ENCODE data around the gene ATXN7L3.

ATXN7L3 gene

DNA sequence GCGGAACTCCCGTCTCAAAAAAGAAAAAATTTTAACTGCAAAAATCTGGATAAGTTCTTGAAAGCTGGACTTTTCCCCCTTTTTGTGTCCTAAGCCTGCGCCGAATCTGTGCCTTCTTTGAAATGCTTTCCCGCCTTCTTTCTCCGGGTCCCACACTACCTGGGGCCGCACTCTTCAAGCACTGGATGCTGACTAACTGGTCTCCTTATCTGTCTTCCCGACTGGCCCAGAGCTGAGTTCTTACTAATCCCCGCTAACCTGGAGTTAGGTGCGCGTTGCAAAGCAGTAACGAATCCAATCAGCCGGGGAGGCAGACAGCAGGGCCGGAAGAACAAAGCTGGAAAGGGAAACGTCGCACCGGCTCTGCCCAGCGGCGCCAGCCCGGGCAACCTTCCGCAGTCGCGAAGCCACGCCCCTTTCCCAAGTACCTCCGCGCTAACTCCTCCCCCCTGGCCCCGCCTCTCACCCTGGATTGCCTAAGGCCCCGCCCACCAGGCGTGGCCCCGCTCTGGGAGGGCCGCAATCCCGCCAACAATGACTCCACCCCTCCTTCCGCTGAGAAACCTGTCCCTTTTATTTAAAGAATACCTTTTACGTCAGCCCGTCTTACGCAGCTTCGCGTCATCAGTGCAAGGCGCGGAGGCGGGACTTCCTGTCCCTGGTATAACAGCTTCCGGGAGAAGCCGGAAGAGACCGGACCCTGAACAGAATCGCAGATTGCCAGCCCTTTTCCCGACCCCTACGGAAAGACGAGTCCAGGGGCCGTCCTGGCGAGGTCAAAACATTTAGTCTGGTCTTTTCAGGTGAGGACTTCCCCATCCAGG lies 13.2 kb downstream of the ATXN7L3 start, which contains the start of gene TMUB2:
Gene TMUB2 (plus strand): TSS at position 666 of the 824 bp plus-strand sequence. CDS start 737 bp downstream, outside the sequence.
- H3K9me3 Mint-ChIP-seq = no peaks in the 10 kb centered on the region
- intact Hi-C loops (cut with micrococcal nuclease) = loop anchor here (1.0 to 5.0 kb wide), 4 partner anchors 14 to 62 kb away; partner anchors contain the start of gene HROB
- H3K27ac Mint-ChIP-seq = peak within 1 kb of the TSS; percentile 99
- peaks cover 52% of the 10 kb centered on the region for H3K4me1 Mint-ChIP-seq (ENCODE audit: low read depth)
- H3K4me3 Mint-ChIP-seq = peak within 1 kb of the TSS; percentile 99
- peaks cover 79% of the 10 kb centered on the region for H3K36me3 Mint-ChIP-seq (ENCODE audit: low read depth)
- no peaks in the 10 kb centered on the region for H3K27me3 Mint-ChIP-seq

DNA sequence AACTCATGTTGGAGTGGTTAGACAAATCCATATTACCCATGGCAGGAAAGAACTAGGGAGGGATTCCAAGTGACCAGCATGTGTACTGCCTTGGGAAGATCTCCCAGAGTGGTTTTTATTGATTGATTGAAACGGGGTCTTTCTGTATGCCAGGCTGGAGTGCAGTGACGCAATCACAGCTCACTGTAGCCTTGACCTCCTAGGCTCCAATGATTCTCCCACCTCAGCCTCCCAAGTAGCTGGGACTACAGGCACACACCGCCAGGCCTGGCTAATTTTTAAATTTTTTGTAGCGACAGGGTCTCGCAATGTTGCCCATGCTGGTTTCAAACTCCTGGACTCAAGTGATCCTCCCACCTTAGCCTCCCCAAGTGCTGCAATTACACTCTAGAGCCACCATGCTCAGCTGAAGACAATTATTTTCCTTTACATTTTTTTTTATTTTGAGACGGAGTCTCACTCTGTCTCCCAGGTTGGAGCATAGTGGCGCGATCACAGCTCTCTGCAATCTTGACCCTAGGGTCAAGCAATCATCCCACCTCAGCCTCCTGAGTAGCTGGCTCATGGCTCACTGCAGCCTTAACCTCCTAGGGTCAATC lies 15.4 kb downstream of the ATXN7L3 start:
- intact Hi-C loops (cut with micrococcal nuclease) = no loop called here

DNA sequence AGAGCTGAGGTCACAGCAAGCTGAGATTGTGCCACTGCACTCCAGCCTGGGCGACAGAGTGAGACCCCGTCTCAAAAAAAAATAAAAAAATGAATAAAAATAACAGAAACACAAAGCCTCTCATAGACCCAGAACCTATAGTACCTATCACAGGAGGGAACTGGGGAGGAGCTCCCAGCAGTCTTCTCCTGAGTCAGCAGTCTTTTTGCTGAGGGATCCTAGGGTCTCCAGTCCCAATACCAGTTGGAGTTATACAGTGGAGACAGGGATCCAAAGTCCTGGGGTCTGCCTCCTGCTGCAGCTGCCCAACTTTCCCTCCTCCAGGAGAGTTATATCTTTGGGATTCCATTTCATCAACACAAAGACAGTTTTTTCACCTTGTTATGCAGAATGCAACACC lies 16.7 kb downstream of the ATXN7L3 start:
- peaks cover 27% of the 10 kb centered on the region for H3K4me1 Mint-ChIP-seq (ENCODE audit: low read depth)
- no peak overlapping the region for H3K27ac Mint-ChIP-seq
- H3K27me3 Mint-ChIP-seq = no peaks in the 10 kb centered on the region
- H3K9me3 Mint-ChIP-seq = no peaks in the 10 kb centered on the region
- intact Hi-C loops (cut with micrococcal nuclease) = no loop called here
- H3K4me3 Mint-ChIP-seq = no peak overlapping the region
- H3K36me3 Mint-ChIP-seq (ENCODE audit: low read depth) = peaks cover 65% of the 10 kb centered on the region

More for the DNA sequence above, 15.4 kb downstream of the ATXN7L3 start:
- Mint-ChIP-seq H3K27me3 (no peaks in the 10 kb centered on the region), H3K4me1 (ENCODE audit: low read depth) (peaks cover 40% of the 10 kb centered on the region), H3K4me3 (no peak overlapping the region), H3K27ac (no peak overlapping the region), H3K9me3 (no peaks in the 10 kb centered on the region), H3K36me3 (ENCODE audit: low read depth) (peaks cover 63% of the 10 kb centered on the region)

DNA sequence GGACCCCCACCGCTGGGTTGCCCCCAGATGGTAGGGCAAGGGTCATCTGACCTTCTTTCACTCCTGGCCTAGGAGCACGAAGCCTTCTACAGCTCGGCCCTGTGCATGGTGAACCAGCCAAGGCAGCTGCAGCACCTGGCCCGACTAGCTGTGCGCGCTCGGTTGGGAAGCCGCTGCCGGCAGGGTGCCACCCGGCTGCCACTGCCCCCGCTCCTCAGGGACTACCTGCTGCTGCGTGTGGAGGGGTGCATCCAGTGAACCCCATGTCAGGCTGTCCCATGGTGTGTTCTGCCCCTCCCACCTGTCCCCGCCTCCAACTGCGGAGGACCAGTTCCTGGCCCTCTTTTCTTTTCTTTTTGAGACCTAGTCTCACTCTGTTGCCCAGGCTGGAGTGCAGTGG lies 21.6 kb downstream of the ATXN7L3 start:
- intact Hi-C loops (cut with micrococcal nuclease) = no loop called here
- Mint-ChIP-seq H3K27me3 (no peaks in the 10 kb centered on the region), H3K4me3 (no peak overlapping the region), H3K36me3 (ENCODE audit: low read depth) (peaks cover 69% of the 10 kb centered on the region), H3K9me3 (no peaks in the 10 kb centered on the region), H3K4me1 (ENCODE audit: low read depth) (peaks cover 4% of the 10 kb centered on the region), H3K27ac (no peak overlapping the region)

DNA sequence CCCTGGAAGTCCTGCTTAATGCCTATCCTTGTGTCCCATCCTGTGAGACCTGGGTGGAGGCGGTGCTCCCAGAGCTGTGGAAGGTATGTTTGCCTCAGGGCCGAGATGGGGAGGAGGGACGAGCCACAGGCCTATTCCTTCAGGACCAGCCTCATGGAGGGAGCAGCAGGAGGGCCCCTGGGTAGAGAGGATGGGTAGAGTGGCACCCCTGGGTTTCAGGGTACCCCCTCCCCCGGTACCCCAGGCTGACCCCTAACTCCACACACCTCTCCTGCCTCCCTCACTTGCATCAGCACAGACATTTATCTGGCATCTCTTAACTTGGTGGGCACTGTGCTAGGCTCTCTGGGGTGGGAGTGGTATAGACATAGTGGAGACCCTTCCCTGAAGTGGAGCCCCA lies 22.0 kb downstream of the ATXN7L3 start:
- H3K36me3 Mint-ChIP-seq (ENCODE audit: low read depth) = peaks cover 64% of the 10 kb centered on the region

DNA sequence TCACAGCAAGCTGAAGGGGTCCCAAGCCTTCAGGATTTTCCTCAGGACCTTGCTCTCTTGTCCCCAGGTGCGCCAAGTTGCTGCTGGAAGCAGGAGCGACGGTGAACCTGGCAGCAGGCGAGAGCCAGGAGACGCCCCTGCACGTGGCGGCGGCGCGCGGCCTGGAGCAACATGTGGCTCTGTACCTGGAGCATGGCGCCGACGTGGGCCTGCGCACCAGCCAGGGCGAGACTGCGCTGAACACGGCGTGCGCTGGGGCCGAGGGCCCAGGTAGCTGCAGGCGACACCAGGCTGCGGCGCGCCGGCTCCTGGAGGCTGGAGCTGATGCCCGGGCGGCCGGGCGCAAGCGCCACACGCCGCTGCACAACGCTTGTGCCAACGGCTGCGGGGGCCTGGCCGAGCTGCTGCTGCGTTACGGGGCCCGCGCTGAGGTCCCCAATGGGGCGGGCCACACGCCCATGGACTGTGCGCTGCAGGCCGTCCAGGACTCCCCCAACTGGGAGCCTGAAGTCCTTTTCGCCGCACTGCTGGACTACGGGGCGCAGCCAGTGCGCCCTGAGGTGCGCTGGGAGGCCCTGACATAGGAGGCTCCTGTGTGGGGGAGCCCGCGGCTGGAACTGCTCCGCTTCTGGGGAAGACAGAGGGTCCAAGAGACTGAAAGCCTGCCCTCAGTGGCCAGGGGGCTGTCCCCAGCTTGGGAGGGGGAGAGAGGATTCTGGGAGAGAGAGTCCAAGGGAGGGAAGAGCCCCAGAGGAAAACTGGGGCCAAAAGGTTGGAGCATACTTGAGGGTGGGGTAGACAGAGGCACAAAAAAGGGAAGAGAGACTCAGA lies 22.8 kb downstream of the ATXN7L3 start:
- H3K9me3 Mint-ChIP-seq = no peaks in the 10 kb centered on the region
- no peak overlapping the region for H3K4me3 Mint-ChIP-seq
- peaks cover 57% of the 10 kb centered on the region for H3K36me3 Mint-ChIP-seq (ENCODE audit: low read depth)
- H3K27ac Mint-ChIP-seq = peak overlapping the region; percentile 33
- intact Hi-C loops (cut with micrococcal nuclease) = no loop called here
- peaks cover 3% of the 10 kb centered on the region for H3K4me1 Mint-ChIP-seq (ENCODE audit: low read depth)
- no peaks in the 10 kb centered on the region for H3K27me3 Mint-ChIP-seq

More for the DNA sequence above, 22.0 kb downstream of the ATXN7L3 start:
- H3K27ac Mint-ChIP-seq = no peak overlapping the region
- intact Hi-C loops (cut with micrococcal nuclease) = no loop called here
- H3K4me3 Mint-ChIP-seq = no peak overlapping the region
- no peaks in the 10 kb centered on the region for H3K9me3 Mint-ChIP-seq
- peaks cover 4% of the 10 kb centered on the region for H3K4me1 Mint-ChIP-seq (ENCODE audit: low read depth)
- H3K27me3 Mint-ChIP-seq = no peaks in the 10 kb centered on the region

DNA sequence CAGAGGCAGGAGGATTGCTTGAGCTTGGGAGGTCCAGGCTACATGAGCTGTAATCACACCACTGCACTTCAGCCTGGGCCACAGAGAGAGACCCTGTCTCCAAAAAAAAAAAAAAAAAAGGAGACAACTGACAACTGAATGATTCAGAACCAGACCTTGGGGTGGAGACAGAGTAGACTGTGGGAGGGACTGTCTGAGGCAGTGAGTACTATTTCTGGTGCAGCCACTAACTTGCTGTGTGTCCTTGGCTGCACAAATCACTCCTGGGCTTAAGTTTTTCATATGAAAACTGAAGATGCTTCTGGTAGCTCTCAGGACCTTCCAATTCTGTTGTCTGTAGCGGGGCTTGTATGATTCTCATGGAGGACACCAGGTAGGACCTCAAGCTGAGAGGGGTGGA lies 23.4 kb downstream of the ATXN7L3 start:
- H3K27me3 Mint-ChIP-seq = no peaks in the 10 kb centered on the region
- intact Hi-C loops (cut with micrococcal nuclease) = no loop called here
- no peaks in the 10 kb centered on the region for H3K9me3 Mint-ChIP-seq
- H3K36me3 Mint-ChIP-seq (ENCODE audit: low read depth) = peaks cover 51% of the 10 kb centered on the region
- H3K4me1 Mint-ChIP-seq (ENCODE audit: low read depth) = no peaks in the 10 kb centered on the region
- H3K27ac Mint-ChIP-seq = no peak overlapping the region
- no peak overlapping the region for H3K4me3 Mint-ChIP-seq

DNA sequence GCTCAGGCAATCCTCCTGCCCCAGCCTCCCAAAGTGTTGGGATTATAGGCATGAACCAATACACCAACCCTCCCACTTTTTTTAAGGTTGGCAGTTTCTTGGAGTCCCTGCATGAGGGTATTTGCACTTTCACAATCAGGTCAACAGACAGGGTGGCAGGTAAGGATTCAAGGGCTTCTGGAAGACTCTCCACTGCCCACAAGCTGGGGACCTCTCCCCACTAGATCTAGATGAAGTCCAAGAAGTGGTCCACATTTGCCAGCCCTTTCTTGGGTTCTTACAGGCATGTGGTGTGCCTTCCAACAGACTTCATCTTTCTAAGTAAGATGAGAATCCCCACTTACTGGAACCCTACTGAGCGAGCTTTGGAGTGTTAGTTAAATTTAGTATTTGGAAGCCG lies 25.3 kb downstream of the ATXN7L3 start:
- peaks cover 49% of the 10 kb centered on the region for H3K36me3 Mint-ChIP-seq (ENCODE audit: low read depth)
- H3K27me3 Mint-ChIP-seq = peaks cover 3% of the 10 kb centered on the region
- H3K9me3 Mint-ChIP-seq = no peaks in the 10 kb centered on the region
- intact Hi-C loops (cut with micrococcal nuclease) = no loop called here
- H3K4me1 Mint-ChIP-seq (ENCODE audit: low read depth) = no peaks in the 10 kb centered on the region
- no peak overlapping the region for H3K4me3 Mint-ChIP-seq
- H3K27ac Mint-ChIP-seq = no peak overlapping the region

DNA sequence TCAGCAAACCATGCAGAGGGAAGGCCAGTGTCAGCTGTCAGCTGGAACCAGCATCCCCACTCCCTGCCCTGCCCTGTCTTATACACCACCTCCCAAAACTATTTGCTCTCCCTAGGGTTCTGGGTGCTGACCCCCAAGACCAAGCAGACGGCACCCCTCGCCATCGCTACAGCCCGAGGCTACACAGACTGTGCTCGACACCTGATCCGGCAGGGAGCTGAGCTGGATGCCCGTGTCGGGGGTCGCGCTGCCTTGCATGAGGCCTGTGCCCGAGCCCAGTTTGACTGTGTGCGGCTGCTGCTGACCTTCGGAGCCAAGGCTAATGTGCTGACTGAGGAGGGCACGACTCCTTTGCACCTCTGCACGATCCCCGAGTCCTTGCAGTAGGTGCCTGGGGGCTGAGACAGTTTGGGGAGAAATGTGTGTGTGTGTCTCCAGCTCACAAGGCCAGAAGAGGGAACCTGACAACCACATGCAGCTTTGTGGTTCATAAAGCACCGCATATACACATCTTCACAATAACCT lies 27.7 kb downstream of the ATXN7L3 start:
- Mint-ChIP-seq H3K9me3 (no peaks in the 10 kb centered on the region), H3K4me3 (no peak overlapping the region), H3K36me3 (ENCODE audit: low read depth) (peaks cover 24% of the 10 kb centered on the region), H3K4me1 (ENCODE audit: low read depth) (peaks cover 8% of the 10 kb centered on the region), H3K27ac (no peak overlapping the region), H3K27me3 (peaks cover 5% of the 10 kb centered on the region)
- intact Hi-C loops (cut with micrococcal nuclease) = no loop called here

DNA sequence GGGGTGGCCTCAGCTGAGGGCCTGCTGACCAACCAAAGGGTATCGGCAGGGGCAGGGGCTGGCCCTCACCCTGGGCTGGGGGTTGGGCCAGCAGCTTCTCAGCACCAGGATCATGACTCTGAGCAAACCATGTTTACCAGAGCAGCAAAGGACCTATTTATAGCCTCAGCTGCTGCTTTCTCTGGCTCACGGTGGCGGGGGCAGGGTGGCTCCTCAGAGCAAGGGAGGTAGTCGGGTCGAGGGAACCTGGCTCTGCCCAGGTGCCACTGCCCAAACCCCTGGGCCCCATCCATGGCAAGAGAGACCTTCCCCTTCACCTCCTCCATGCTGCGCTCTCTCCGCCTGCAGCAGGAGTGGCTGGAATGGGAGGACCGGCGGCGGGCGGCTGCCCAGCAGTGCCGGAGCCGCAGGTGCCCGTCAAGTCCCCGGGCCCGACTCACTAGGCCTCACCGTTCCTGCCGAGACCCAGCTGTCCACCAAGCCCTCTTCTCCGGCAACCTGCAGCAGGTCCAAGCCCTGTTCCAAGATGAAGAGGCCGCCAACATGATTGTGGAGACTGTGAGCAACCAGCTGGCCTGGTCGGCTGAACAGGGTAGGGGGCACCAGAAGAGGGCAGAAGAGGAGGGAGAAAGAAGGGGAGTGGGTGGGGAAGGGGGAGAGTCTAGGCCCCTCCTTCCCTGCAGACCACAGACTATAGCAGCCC lies 29.0 kb downstream of the ATXN7L3 start, which contains the start of gene ASB16:
Gene ASB16 (plus strand): TSS at position 206 of the 703 bp plus-strand sequence. CDS start 86 bp downstream, at position 292.
- peaks cover 11% of the 10 kb centered on the region for H3K36me3 Mint-ChIP-seq (ENCODE audit: low read depth)
- no peaks in the 10 kb centered on the region for H3K9me3 Mint-ChIP-seq
- H3K4me1 Mint-ChIP-seq (ENCODE audit: low read depth) = peaks cover 8% of the 10 kb centered on the region
- no peak within 1 kb of the TSS for H3K4me3 Mint-ChIP-seq
- H3K27ac Mint-ChIP-seq = no peak within 1 kb of the TSS
- intact Hi-C loops (cut with micrococcal nuclease) = no loop called here
- peaks cover 5% of the 10 kb centered on the region for H3K27me3 Mint-ChIP-seq

DNA sequence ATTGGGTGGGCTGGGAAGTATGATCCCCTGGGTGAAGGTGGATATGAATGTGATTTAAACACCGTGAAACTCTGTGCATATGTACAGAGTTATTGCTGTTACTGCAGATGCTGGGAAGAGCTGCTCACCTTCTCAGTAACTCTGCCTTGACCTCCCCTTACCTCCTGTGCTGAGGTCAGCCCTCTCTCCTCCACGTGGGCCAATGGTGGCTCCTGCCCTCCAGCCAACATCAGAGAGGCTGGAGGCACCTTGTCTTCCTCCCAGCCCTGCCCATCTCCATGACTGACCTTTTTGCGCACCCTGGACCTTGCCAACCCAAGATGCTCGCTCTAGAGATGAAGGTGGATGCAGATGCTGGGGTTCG lies 29.6 kb downstream of the ATXN7L3 start:
- H3K9me3 Mint-ChIP-seq = no peaks in the 10 kb centered on the region
- intact Hi-C loops (cut with micrococcal nuclease) = no loop called here
- H3K27ac Mint-ChIP-seq = no peak overlapping the region
- H3K4me3 Mint-ChIP-seq = no peak overlapping the region
- H3K36me3 Mint-ChIP-seq (ENCODE audit: low read depth) = peaks cover 7% of the 10 kb centered on the region
- H3K4me1 Mint-ChIP-seq (ENCODE audit: low read depth) = peaks cover 8% of the 10 kb centered on the region
- H3K27me3 Mint-ChIP-seq = peaks cover 5% of the 10 kb centered on the region

DNA sequence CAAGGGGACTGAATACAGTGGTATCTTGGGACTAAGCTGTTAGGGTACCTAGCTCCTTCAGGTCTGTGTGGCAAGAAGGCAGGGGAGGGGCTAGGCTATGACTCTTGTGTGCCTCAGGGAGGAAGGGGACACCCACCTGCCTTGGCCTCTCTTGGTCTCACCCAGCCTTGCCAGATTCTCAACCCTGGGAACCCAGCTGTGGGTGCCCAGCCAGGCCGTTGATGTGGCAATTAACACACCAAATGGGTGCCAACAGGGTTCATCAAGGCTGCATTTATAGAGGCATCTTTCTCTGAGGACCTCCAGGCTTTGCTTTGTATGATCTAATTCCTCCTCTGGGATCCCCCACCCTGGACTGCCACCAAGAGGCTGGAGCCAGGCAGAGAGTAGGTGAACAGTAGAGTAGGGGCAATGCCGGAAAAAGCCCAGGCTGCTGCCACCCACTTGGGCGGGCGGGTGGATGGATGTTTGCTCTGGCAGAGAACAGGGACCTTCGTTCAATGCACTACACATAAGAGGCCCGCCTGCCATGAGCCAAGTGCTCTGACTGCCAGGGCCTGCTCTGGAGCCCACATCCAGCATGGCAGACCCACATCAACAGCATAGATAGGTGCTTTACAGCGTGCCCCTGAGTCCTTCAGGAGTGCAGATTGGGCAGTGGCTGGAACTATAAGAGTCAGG lies 32.4 kb downstream of the ATXN7L3 start:
- Mint-ChIP-seq H3K4me3 (no peak overlapping the region), H3K27ac (peak overlapping the region; percentile 21), H3K9me3 (no peaks in the 10 kb centered on the region), H3K27me3 (peaks cover 5% of the 10 kb centered on the region), H3K4me1 (ENCODE audit: low read depth) (peaks cover 8% of the 10 kb centered on the region), H3K36me3 (ENCODE audit: low read depth) (no peaks in the 10 kb centered on the region)
- intact Hi-C loops (cut with micrococcal nuclease) = loop anchor here (10.0 kb wide), 1 partner anchor 223 kb away; the partner anchor contains the start of gene PPY

DNA sequence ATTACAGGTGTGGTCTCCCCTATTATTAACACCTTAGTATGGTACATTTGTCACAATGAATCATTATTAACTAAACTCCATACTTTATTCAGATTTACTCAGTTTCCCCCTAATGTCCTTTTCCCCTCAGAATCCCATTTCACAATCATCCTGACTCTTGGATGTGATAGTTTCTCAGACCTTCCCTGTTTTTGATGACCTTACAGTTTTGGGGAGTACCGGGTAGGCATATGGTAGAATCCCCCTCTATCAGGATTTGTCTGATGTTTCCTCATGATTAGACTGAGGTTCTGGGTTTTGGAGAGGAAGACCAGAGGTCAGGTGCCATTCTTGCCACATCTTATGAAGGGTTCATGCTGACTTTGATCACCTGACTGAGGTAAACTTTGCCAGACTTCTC lies 35.2 kb downstream of the ATXN7L3 start:
- Mint-ChIP-seq H3K4me3 (no peak overlapping the region), H3K9me3 (no peaks in the 10 kb centered on the region), H3K27ac (no peak overlapping the region), H3K27me3 (peaks cover 2% of the 10 kb centered on the region), H3K36me3 (ENCODE audit: low read depth) (no peaks in the 10 kb centered on the region), H3K4me1 (ENCODE audit: low read depth) (peaks cover 8% of the 10 kb centered on the region)
- intact Hi-C loops (cut with micrococcal nuclease) = loop anchor here (10.0 kb wide), 1 partner anchor 220 kb away; the partner anchor contains the start of gene PPY
